ENCODE measurements around the gene ELOVL6. TPM values are rescaled to one million over a fixed set of nuclear protein-coding genes. Genes with fewer than 3 reads are reported as not detected.

ELOVL6 gene
- total and polyA plus RNA-seq, 10 of the 15 experiments (the other 5 are each of a cell fraction or from before 2014, with no cell fraction given) = 3.9 to 33.5 (median 8.1) TPM

- SMC1A ChIA-PET (ENCODE audit: uncharacterized antibody, unreplicated experiment) = interaction anchor here (0.6 to 5.9 kb wide), 4 partner anchors 161 to 387 kb away, joined by 3 to 35 read pairs (median 4); no protein-coding TSS in a partner anchor
- no TSS peak for BruUV-seq (replicated peaks)
- TF ChIP-seq CBX3 (IDR thresholded peaks at IDR 0.05; ENCODE audit: borderline replicate concordance, low read depth) = no peak
- no peak for TF ChIP-seq ZBTB40 (IDR thresholded peaks at IDR 0.05; ENCODE audit: borderline replicate concordance)
- no peak for TF ChIP-seq POU2F2 (IDR thresholded peaks at IDR 0.05; ENCODE audit: borderline replicate concordance, low read depth, low read length)
- no peak for TF ChIP-seq TAF1 (IDR thresholded peaks at IDR 0.05; ENCODE audit: borderline replicate concordance, low read depth, low read length)
- TF ChIP-seq PBX3 (IDR thresholded peaks at IDR 0.05; ENCODE audit: insufficient replicate concordance, low read depth, low read length) = no peak
- no peak for TF ChIP-seq IRF4 (IDR thresholded peaks at IDR 0.05; ENCODE audit: low read depth, low read length)
- TF ChIP-seq TARDBP (IDR thresholded peaks at IDR 0.05; ENCODE audit: borderline replicate concordance) = no peak
- TF ChIP-seq MLLT1 (IDR thresholded peaks at IDR 0.05) = no peak
- no peak for TF ChIP-seq SREBF2 (IDR thresholded peaks at IDR 0.05; ENCODE audit: low read length)
- no peak for TF ChIP-seq KDM1A (IDR thresholded peaks at IDR 0.05; ENCODE audit: borderline replicate concordance)
- no peak for TF ChIP-seq ZNF592 (IDR thresholded peaks at IDR 0.05)
- no peak for TF ChIP-seq SIN3A (IDR thresholded peaks at IDR 0.05; ENCODE audit: low read depth, low read length)
- no peak for TF ChIP-seq MYC (IDR thresholded peaks at IDR 0.05; ENCODE audit: insufficient read depth, insufficient read length, insufficient replicate concordance, low read length, severe bottlenecking)
- TF ChIP-seq SREBF1 (IDR thresholded peaks at IDR 0.05; ENCODE audit: low read length) = no peak
Observed at GRCh38 chr4:110211770-110212061, 13.3 kb upstream of the ELOVL6 start.

More at GRCh38 chr4:110211770-110212061, 13.3 kb upstream of the ELOVL6 start:
- in situ Hi-C loops (cut with MboI) = no loop called here
- Histone ChIP-seq H3K9me3 (replicated peaks; ENCODE audit: control insufficient read depth, insufficient read depth, low read length) (no peaks in the 10 kb centered on the region), H3K27ac (ENCODE audit: control insufficient read depth, insufficient read depth) (no peak overlapping the region), H3K27me3 (replicated peaks in 1 of 2; ENCODE audit: control insufficient read depth in 2 of 2, insufficient read depth in 2 of 2, low read length in 1 of 2) (no peaks in the 10 kb centered on the region), H2AFZ (ENCODE audit: control insufficient read depth, low read depth, low read length) (no peak overlapping the region), H3K4me1 (ENCODE audit: control insufficient read depth, insufficient read depth, low read length) (no peaks in the 10 kb centered on the region), H4K20me1 (ENCODE audit: control insufficient read depth, insufficient read depth) (no peaks in the 10 kb centered on the region), H3K9ac (ENCODE audit: control insufficient read depth, insufficient read depth, low read length) (no peak overlapping the region), H3K4me3 (no peak overlapping the region), H3K4me2 (ENCODE audit: control insufficient read depth, insufficient read depth) (no peak overlapping the region), H3K79me2 (ENCODE audit: control insufficient read depth, insufficient read depth, low read length) (no peaks in the 10 kb centered on the region), H3K36me3 (ENCODE audit: control insufficient read depth in 2 of 2, insufficient read depth in 2 of 2, low read length in 1 of 2) (no peaks in the 10 kb centered on the region)
- ChIA-PET CTCF (interaction anchor here (0.6 to 5.0 kb wide), 14 partner anchors 13 to 297 kb away, joined by 3 to 56 read pairs (median 4); no protein-coding TSS in a partner anchor), RAD21 (ENCODE audit: unreplicated experiment) (interaction anchor here (1.4 to 1.6 kb wide), 2 partner anchors 13 to 163 kb away, joined by 5 read pairs; partner anchors contain the start of gene ELOVL6), POLR2A (interaction anchor here (0.7 kb wide), 1 partner anchor 20 kb away, joined by 3 read pairs; no protein-coding TSS in a partner anchor)
- WGBS (ENCODE audit: insufficient coverage, insufficient replicate concordance, low lambda C conversion rate, missing lambda C conversion rate) = 0% methylated on average over 2 of the region's 2 CpGs
- DNase-seq (ENCODE audit: low read depth, low spot score) (no peak), ATAC-seq (no peak), FAIRE-seq (no peak)
- intact Hi-C loops (cut with micrococcal nuclease; ENCODE audit: unreplicated experiment) = loop anchor here (1.0 to 5.0 kb wide), 3 partner anchors 161 to 306 kb away; no protein-coding TSS in a partner anchor
